ENCODE data around the gene GOPC. TPM values are rescaled to one million over a fixed set of nuclear protein-coding genes. Genes with fewer than 3 reads are reported as not detected.

Gene GOPC
- polyA plus RNA-seq, 10 donors = 38.4 to 56.7 (median 48.9) TPM

GRCh38 chr6:117550618-117551242 lies 51.6 kb downstream of the GOPC start:
- DNase-seq = no peak

- no peak for DNase-seq
These were observed 52.2 kb downstream of the GOPC start for GRCh38 chr6:117550078-117550600.

- DNase-seq = no peak
These were observed 52.7 kb downstream of the GOPC start for GRCh38 chr6:117549611-117550010.

- DNase-seq = no peak
These were observed 53.5 kb downstream of the GOPC start for GRCh38 chr6:117548797-117549301.

- DNase-seq = peak; percentile 68 to 79 (median 70)
These were observed 54.4 kb downstream of the GOPC start for GRCh38 chr6:117547688-117548621.

GRCh38 chr6:117546674-117547073 lies 55.6 kb downstream of the GOPC start:
- DNase-seq = no peak

- DNase-seq = no peak
These were observed 57.1 kb downstream of the GOPC start for GRCh38 chr6:117545161-117545595.

GRCh38 chr6:117544716-117545115 lies 57.6 kb downstream of the GOPC start:
- no peak for DNase-seq

GRCh38 chr6:117542493-117542892 lies 59.8 kb downstream of the GOPC start:
- no peak for DNase-seq

- no peak for DNase-seq
These were observed 61.6 kb downstream of the GOPC start for GRCh38 chr6:117540670-117541069.

GRCh38 chr6:117538615-117539014 lies 63.7 kb downstream of the GOPC start:
- no peak for DNase-seq

GRCh38 chr6:117536317-117536716 lies 66.0 kb downstream of the GOPC start:
- DNase-seq = no peak

GRCh38 chr6:117534974-117535373 lies 67.3 kb downstream of the GOPC start:
- no peak for DNase-seq

- DNase-seq = no peak
These were observed 68.5 kb downstream of the GOPC start for GRCh38 chr6:117533775-117534174.

- DNase-seq = no peak
These were observed 70.2 kb downstream of the GOPC start for GRCh38 chr6:117531809-117532725.

- no peak for DNase-seq
These were observed 71.0 kb downstream of the GOPC start for GRCh38 chr6:117531346-117531745.

GRCh38 chr6:117530467-117531242 lies 71.7 kb downstream of the GOPC start:
- DNase-seq = no peak

- no peak for DNase-seq
These were observed 76.7 kb downstream of the GOPC start for GRCh38 chr6:117525607-117526006.

GRCh38 chr6:117521791-117522502 lies 80.4 kb downstream of the GOPC start:
- no peak for DNase-seq

Data from muscle of back (tissue), 11 donors.